Endothelial cell of umbilical vein (primary cell): Measurements from ENCODE around the gene VEGFC.

ENCODE experiments used
- POLR2A ChIP-seq: IDR thresholded peaks from 2 replicates; pipeline ENCODE4 v1.6.1; 2012; ENCODE audit warnings: low read depth, mild to moderate bottlenecking, control low read depth, low read length
- TF ChIP-seq, protein P1 (sequence below), 2 donors: IDR thresholded peaks; 1 replicate in 1 of 2; 2 replicates in 1 of 2; pipeline ENCODE4 v1.5.1; 2011; ENCODE audit warnings: low read length in 2 of 2, mild to moderate bottlenecking in 2 of 2, moderate library complexity in 2 of 2, control low read depth in 1 of 2, inconsistent platforms in 1 of 2, low read depth in 1 of 2; ENCODE audit not compliant: insufficient read depth in 1 of 2; ENCODE audit errors: extremely low read depth in 1 of 2

DNA sequence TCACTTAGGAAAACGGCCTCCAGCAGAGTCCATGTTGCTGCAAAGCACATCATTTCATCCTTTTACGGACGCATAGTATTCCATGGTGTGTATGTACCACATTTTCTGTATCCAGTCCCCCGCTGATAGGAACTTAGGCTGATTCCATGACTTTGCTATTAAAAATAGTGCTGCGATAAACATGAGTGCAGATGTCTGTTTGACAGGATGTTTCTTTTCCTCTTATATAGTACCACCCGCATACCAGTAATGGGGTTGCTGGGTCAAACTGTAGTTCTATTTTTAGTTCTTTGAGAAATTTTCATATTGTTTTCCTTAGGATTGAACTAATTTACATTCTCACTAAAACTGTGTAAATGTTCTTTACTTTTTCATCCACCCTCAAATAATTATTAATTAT is 50.5 kb downstream of the VEGFC start:
- TF ChIP-seq, protein P1, sequence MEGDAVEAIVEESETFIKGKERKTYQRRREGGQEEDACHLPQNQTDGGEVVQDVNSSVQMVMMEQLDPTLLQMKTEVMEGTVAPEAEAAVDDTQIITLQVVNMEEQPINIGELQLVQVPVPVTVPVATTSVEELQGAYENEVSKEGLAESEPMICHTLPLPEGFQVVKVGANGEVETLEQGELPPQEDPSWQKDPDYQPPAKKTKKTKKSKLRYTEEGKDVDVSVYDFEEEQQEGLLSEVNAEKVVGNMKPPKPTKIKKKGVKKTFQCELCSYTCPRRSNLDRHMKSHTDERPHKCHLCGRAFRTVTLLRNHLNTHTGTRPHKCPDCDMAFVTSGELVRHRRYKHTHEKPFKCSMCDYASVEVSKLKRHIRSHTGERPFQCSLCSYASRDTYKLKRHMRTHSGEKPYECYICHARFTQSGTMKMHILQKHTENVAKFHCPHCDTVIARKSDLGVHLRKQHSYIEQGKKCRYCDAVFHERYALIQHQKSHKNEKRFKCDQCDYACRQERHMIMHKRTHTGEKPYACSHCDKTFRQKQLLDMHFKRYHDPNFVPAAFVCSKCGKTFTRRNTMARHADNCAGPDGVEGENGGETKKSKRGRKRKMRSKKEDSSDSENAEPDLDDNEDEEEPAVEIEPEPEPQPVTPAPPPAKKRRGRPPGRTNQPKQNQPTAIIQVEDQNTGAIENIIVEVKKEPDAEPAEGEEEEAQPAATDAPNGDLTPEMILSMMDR (IDR thresholded peaks at IDR 0.05; ENCODE audit: extremely low read depth in 1 of 2, insufficient read depth in 1 of 2, low read depth in 1 of 2, low read length in 2 of 2), result no peak
- TF ChIP-seq POLR2A, result no peak
